T47D (cell line): ENCODE results near the gene ETV6.

ENCODE experiments used
- DNase-seq, 2 experiments: peaks; one replicate each; pipeline versions ENCODE4 v3.0.0 to v3.0.0-alpha.2; 2011 to 2012; ENCODE audit warnings: low read depth in 1 of 2, low spot score in 1 of 2
- JUND ChIP-seq: IDR thresholded peaks from 2 replicates; pipeline ENCODE4 v1.6.1; 2012; ENCODE audit warnings: low read depth
- in situ Hi-C: cut with HindIII; loops from 2 replicates; pipeline ENCODE4 v1.10.0; 2016; ENCODE audit warnings: low sequenced_read_pairs, low pct_unique_long_range_greater_than_20kb

Gene ETV6

GRCh38 chr12:11827091-11828061 is 177.9 kb downstream of the ETV6 start:
- in situ Hi-C loops = no loop called here
- DNase-seq = no peak
- no peak for TF ChIP-seq JUND

GRCh38 chr12:11829764-11830194 is 180.3 kb downstream of the ETV6 start:
- no peak for DNase-seq
- in situ Hi-C loops = no loop called here
- no peak for TF ChIP-seq JUND

DNA sequence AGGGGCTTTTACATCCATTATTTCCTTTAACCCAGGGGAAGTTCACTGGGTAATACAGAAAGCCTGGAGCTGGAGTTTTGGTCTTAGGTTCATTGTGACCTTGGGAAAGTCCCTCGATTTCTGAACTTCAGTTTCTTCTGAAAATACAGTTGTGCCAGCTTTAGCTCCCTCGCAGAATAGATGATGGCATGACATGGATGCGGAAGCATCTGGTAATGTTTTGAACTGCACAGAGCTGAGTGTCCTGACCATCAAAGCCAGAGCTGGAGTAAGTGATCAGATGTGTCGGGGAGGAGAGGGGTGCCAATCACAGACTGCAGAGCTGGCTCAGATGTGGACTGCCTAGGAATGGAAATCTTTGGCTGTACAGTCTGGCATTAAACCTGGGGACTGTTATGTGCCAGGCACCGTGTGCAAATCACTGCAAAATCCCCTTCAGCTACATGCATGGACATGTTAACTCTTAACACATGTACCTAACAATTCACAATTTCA is 180.9 kb downstream of the ETV6 start:
- TF ChIP-seq JUND = no peak
- in situ Hi-C loops = no loop called here
- DNase-seq = no peak

DNA sequence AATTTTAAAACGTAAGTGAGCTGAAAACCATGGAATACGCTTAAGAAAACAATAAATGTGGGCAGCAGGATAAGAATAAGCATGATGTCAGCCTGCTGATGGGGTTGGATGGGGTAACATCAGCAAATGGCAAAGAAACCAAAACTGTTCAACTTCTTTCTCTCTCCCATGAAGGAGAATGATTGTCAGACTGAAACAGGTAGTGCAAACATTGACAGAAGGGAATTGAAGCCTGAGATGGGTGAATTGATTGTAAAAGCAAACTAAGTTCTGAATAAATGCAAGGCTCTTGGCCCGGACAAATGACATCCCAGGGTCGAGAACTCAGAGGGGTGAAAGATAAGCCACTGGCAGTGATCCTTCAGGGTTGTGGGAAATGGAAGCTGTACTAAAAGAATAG is 182.6 kb downstream of the ETV6 start:
- in situ Hi-C loops = no loop called here
- no peak for DNase-seq
- no peak for TF ChIP-seq JUND

DNA sequence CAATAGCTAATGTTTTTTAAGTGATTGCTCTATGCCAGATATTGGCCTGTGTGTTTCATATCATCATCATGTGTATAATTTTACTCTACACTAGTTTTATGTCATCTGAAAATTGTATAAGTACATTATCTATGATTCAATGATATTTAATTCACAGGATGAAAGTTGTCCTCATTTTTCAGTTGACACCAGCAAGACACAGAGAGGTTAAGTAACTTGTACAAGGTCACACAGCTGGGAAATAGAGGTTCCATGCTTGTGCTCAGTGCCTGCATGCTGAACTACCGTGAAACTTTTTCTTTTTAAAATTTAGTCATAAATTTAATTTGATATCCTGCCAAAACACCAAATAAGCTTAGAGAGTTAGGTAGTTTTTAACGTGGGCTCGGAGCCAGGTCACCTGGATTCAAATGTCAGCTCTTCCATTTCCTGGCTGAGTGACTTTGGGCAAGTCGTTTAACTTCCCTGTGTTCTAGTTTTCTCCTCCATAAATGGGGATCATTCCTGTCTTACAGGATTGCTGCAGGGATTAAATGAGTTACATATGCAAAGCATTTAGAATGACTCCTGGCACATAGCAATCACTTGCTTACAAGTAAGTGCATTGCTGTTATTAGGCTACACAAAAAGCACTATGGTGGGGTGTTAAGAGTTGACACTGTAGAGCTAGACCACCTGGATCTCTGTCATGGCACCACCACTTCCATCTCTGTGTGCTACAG is 183.9 kb downstream of the ETV6 start:
- no peak for TF ChIP-seq JUND
- in situ Hi-C loops = no loop called here
- DNase-seq = no peak

- in situ Hi-C loops = no loop called here
- TF ChIP-seq JUND = no peak
- DNase-seq = no peak
These were observed 184.8 kb downstream of the ETV6 start for GRCh38 chr12:11834104-11834812.

- TF ChIP-seq JUND = no peak
- in situ Hi-C loops = no loop called here
- no peak for DNase-seq
These were observed 185.5 kb downstream of the ETV6 start for GRCh38 chr12:11834931-11835330.

DNA sequence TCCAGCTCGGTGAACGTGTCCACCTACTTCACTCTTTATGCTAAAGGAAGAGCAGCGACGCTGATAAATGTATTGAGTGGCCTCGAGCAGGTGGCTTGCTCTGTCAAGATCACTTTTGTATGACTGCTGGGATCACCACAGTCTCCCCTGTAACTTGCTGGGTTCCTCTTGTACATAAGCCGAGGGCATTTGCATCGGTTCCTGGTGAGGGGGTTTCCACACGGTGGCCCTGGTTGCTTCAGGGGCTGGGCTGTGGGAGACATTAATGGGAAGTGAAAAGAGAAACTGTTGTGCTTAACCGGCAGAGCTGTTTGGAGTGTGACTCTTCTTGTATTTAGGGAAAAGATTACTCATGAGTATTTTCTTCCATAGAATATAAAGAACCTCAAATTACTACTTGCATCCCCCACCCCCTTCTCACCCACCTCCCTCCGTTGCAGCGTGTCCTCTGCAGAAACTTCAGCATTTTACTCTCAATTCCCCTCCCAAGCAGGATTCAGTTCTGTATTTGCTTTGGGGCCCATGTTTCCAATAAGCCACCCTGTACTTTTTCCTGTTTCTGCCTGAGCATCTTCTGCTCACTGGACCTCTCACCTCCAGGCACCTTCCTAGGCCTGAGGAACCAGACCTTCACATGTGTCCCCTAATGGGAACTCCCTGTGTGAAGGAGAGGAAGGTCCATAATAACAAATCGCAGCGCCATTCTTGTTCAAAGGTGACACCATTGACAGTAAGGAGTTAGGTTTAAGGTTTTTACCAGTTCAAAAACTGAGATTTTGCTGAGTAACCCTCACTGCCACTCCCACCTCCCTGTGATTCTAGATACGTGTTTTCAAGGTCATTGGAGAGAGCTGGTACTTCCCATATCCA is 187.0 kb downstream of the ETV6 start:
- no peak for DNase-seq
- in situ Hi-C loops = no loop called here
- TF ChIP-seq JUND = no peak

- in situ Hi-C loops = no loop called here
- no peak for DNase-seq
- TF ChIP-seq JUND = no peak
These were observed 187.9 kb downstream of the ETV6 start for GRCh38 chr12:11837216-11837934.

DNA sequence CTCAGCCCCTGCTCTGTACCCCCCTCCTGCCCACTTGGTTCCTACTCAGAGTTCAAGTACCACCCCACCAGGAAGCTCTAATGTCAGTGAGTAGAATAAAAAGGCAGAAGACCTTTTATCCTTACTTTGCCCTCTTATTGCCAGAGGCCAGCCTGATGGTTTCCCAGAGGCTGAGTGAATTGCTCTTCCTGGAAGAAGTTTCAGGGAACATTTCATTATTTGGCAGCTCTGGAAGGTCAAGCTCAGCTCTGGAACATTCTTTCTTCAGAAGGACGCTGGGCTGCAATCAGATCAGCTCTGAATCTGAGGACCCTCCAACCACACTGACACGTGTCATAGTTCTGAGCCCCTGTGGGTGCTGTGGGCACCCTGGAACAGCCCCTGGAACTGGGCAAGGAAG is 188.9 kb downstream of the ETV6 start:
- in situ Hi-C loops = no loop called here
- no peak for TF ChIP-seq JUND

GRCh38 chr12:11839091-11839641 is 189.7 kb downstream of the ETV6 start:
- TF ChIP-seq JUND = no peak
- no peak for DNase-seq
- in situ Hi-C loops = no loop called here

More for the DNA sequence above, 188.9 kb downstream of the ETV6 start:
- no peak for DNase-seq
